ENCODE measurements around the gene PGM5. TPM values are rescaled to one million over a fixed set of nuclear protein-coding genes. Genes with fewer than 3 reads are reported as not detected.

Gene PGM5
- total RNA-seq, 1 experiment from 2014 or later, result not detected

- H3K4me3 Mint-ChIP-seq, result no peak overlapping the region
- H2BK15ac ChIP-seq (ENCODE audit: low read depth, low read length), result no peak overlapping the region
- no peak overlapping the region for H3K56ac ChIP-seq (ENCODE audit: insufficient read length, low read depth, low read length)
- no peak for TF ChIP-seq CTCF (conservative IDR thresholded peaks at IDR 0.05)
- no peak overlapping the region for H3K27ac ChIP-seq (ENCODE audit: insufficient read length, low read depth, low read length)
- no peaks in the 10 kb centered on the region for H3K4me1 ChIP-seq (ENCODE audit: insufficient read depth, low read length)
- H4K5ac ChIP-seq (ENCODE audit: insufficient read length, low read depth, low read length), result no peak overlapping the region
- H3K27ac Mint-ChIP-seq, result no peak overlapping the region
- H3K79me2 ChIP-seq (ENCODE audit: insufficient read depth, low read length), result no peaks in the 10 kb centered on the region
- no peak for DNase-seq
- no peaks in the 10 kb centered on the region for H3K79me1 ChIP-seq (ENCODE audit: insufficient read depth, low read depth, low read length, poor library complexity, severe bottlenecking)
- H4K8ac ChIP-seq (replicated peaks; ENCODE audit: insufficient read length, low read depth, low read length), result no peak overlapping the region
- H4K20me1 ChIP-seq (ENCODE audit: control insufficient read depth, insufficient read depth, insufficient read length), result no peaks in the 10 kb centered on the region
- H4K91ac ChIP-seq (ENCODE audit: insufficient read length, low read depth, low read length), result no peak overlapping the region
- H3K23me2 ChIP-seq (ENCODE audit: insufficient read length, low read depth, low read length, poor library complexity, severe bottlenecking), result no peaks in the 10 kb centered on the region
- H2AFZ ChIP-seq (ENCODE audit: low read length), result no peak overlapping the region
- H3K9me3 ChIP-seq (ENCODE audit: control insufficient read depth, low read depth, low read length), result no peaks in the 10 kb centered on the region
- no peak overlapping the region for H2BK20ac ChIP-seq (ENCODE audit: low read depth, low read length, poor library complexity, severe bottlenecking)
- no peak overlapping the region for H2BK5ac ChIP-seq (ENCODE audit: insufficient read length, low read length)
- no peaks in the 10 kb centered on the region for H3K9me3 Mint-ChIP-seq
- no peaks in the 10 kb centered on the region for H3K4me1 Mint-ChIP-seq
- no peaks in the 10 kb centered on the region for H3K36me3 Mint-ChIP-seq (ENCODE audit: insufficient read depth in 1 of 3, low read depth in 3 of 3)
- no peaks in the 10 kb centered on the region for H3K27me3 ChIP-seq (ENCODE audit: insufficient read depth, low read length)
- H3K4ac ChIP-seq (ENCODE audit: low read depth, low read length), result no peak overlapping the region
- H2AK5ac ChIP-seq (ENCODE audit: insufficient read length, low read length), result no peak overlapping the region
- no peak overlapping the region for H3K23ac ChIP-seq (ENCODE audit: insufficient read length, low read depth, low read length)
- WGBS (ENCODE audit: extremely low coverage, insufficient read length, low lambda C conversion rate), result no CpG with 5 or more reads among the region's 7 CpGs
- H3K14ac ChIP-seq (ENCODE audit: insufficient read depth, low read length), result no peak overlapping the region
- H3K4me2 ChIP-seq (ENCODE audit: insufficient read depth, insufficient read length, low read length), result no peak overlapping the region
- no peak overlapping the region for H3T11ph ChIP-seq (ENCODE audit: low read length)
- peaks cover 49% of the 10 kb centered on the region for H3K27me3 Mint-ChIP-seq (ENCODE audit: low read depth)
- no peak overlapping the region for H2BK120ac ChIP-seq (ENCODE audit: low read depth, low read length, poor library complexity, severe bottlenecking)
- H2BK12ac ChIP-seq (ENCODE audit: insufficient read length, low read depth, low read length), result no peak overlapping the region
- H3K18ac ChIP-seq (ENCODE audit: insufficient read length, low read depth, low read length), result no peak overlapping the region
- no peak overlapping the region for H3K9ac ChIP-seq (ENCODE audit: extremely low read depth, insufficient read length, low read length)
Measured at GRCh38 chr9:68577774-68578591, 221.6 kb downstream of the PGM5 start.

Other genes starting within 250 kb of the PGM5 start
- gene ZNG1C, start 114.6 kb upstream of the PGM5 start, total RNA-seq (2021), result 26.2 and 26.4 TPM in 2 replicates
- 0.26 TPM in 1 of 2 replicates, not detected in the other for gene FOXD4L3, start 53.7 kb upstream of the PGM5 start, total RNA-seq (2021)
- gene TMEM252, start 184.3 kb downstream of the PGM5 start, total RNA-seq (2021), result not detected in 2 replicates